ENCODE results near the gene MS4A6E.

MS4A6E gene

DNA sequence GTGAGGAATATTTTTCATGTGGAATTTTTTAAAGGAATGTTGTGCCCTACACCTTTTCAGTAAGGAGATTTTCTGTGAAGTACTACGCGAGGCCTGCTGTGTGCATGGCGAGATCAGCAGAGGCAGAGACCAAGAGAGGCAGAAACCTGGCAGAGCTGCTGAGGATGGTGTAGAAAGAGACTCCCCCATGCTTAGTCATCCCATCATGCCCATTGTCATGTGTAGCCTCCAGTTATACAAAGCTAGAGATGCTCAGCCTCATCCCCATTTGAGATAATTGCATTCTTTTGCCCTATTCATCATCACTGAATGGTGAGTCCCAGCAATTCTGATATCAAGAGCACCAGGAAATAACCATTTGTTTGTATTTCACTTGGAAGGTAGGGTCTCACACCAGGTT, 48.3 kb downstream of the MS4A6E start:
- DNase-seq (ENCODE audit: extremely low read depth, low read depth), result no peak

GRCh38 chr11:60376601-60377000, 49.5 kb downstream of the MS4A6E start:
- TF ChIP-seq, protein P1, sequence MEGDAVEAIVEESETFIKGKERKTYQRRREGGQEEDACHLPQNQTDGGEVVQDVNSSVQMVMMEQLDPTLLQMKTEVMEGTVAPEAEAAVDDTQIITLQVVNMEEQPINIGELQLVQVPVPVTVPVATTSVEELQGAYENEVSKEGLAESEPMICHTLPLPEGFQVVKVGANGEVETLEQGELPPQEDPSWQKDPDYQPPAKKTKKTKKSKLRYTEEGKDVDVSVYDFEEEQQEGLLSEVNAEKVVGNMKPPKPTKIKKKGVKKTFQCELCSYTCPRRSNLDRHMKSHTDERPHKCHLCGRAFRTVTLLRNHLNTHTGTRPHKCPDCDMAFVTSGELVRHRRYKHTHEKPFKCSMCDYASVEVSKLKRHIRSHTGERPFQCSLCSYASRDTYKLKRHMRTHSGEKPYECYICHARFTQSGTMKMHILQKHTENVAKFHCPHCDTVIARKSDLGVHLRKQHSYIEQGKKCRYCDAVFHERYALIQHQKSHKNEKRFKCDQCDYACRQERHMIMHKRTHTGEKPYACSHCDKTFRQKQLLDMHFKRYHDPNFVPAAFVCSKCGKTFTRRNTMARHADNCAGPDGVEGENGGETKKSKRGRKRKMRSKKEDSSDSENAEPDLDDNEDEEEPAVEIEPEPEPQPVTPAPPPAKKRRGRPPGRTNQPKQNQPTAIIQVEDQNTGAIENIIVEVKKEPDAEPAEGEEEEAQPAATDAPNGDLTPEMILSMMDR (IDR thresholded peaks at IDR 0.05; ENCODE audit: low read depth, low read length), result no peak
- DNase-seq (ENCODE audit: extremely low read depth, low read depth), result no peak

More for the DNA sequence above, 48.3 kb downstream of the MS4A6E start:
- TF ChIP-seq, protein P1 (IDR thresholded peaks at IDR 0.05; ENCODE audit: low read depth, low read length), result no peak

- DNase-seq (ENCODE audit: extremely low read depth, low read depth), result no peak
- TF ChIP-seq, protein P1 (IDR thresholded peaks at IDR 0.05; ENCODE audit: low read depth, low read length), result no peak
Measured at GRCh38 chr11:60377401-60378136, 50.5 kb downstream of the MS4A6E start.

GRCh38 chr11:60378354-60378753, 51.3 kb downstream of the MS4A6E start, which contains the start of gene MS4A7:
Gene MS4A7, plus strand, starts transcription at chr11:60378532. Its CDS starts 4,610 bp downstream, at chr11:60383142.
- DNase-seq (ENCODE audit: extremely low read depth, low read depth), result no peak
- TF ChIP-seq, protein P1 (IDR thresholded peaks at IDR 0.05; ENCODE audit: low read depth, low read length), result no peak

- TF ChIP-seq, protein P1 (IDR thresholded peaks at IDR 0.05; ENCODE audit: low read depth, low read length), result no peak
- no peak for DNase-seq (ENCODE audit: extremely low read depth, low read depth)
Measured at GRCh38 chr11:60389279-60389910, 62.3 kb downstream of the MS4A6E start.

DNA sequence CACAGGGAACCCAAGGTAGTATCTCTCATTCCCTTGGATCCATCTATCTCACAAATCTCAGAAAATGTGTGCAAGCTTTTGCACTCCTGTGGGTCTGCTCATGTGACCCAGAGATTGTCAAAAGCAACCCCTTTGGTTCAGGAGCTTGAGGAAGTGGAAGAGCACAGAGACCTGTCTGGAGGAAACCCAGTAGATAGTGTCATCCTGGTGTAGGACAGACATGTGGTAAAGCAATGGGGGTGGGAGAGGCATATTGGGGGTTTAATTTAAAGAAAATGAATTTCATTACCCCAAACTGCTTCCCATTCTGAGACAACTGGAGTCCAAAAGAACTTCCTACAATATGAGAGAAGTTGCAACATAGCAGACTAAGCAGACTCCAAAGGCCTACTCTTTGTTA, 63.4 kb downstream of the MS4A6E start:
- TF ChIP-seq, protein P1 (IDR thresholded peaks at IDR 0.05; ENCODE audit: low read depth, low read length), result no peak
- no peak for DNase-seq (ENCODE audit: extremely low read depth, low read depth)

Data from AG09319 (cell line).